ENCODE measurements around the gene MAD1L1. TPM values are rescaled to one million over a fixed set of nuclear protein-coding genes. Genes with fewer than 3 reads are reported as not detected.

The MAD1L1 gene
- total and polyA plus RNA-seq, 2 donors (not counting 3 experiments of a cell fraction or from before 2014, with no cell fraction given): 34.1 to 42.3 TPM

- TF ChIP-seq JUN (IDR thresholded peaks at IDR 0.05; ENCODE audit: borderline replicate concordance, insufficient read depth, insufficient read length, low read depth) (no peak), GATA2 (IDR thresholded peaks at IDR 0.05; ENCODE audit: insufficient read depth, insufficient read length, low read depth, low read length) (no peak), FOS (IDR thresholded peaks at IDR 0.05; ENCODE audit: borderline replicate concordance, insufficient read depth, low read length) (no peak), MAX (IDR thresholded peaks at IDR 0.05; ENCODE audit: insufficient read depth, insufficient read length) (no peak), MYC (IDR thresholded peaks at IDR 0.05; ENCODE audit: low read depth, low read length) (no peak), POLR2AphosphoS5 (IDR thresholded peaks at IDR 0.05; ENCODE audit: insufficient read depth, low read depth, low read length) (no peak), POLR2A (IDR thresholded peaks at IDR 0.05; ENCODE audit: low read depth, low read length) (no peak), EZH2 (IDR thresholded peaks at IDR 0.05; ENCODE audit: borderline replicate concordance, low read depth, low read length, severe bottlenecking) (no peak), CTCF (IDR thresholded peaks at IDR 0.05; ENCODE audit: extremely low read depth in 1 of 2, insufficient read depth in 1 of 2, low read depth in 1 of 2, low read length in 2 of 2) (no peak)
- H3K4me2 ChIP-seq (ENCODE audit: insufficient read depth, low read length): no peak overlapping the region
- no peaks in the 10 kb centered on the region for H3K79me2 ChIP-seq (ENCODE audit: control insufficient read depth, insufficient read depth, low read length)
- H3K36me3 ChIP-seq (ENCODE audit: control insufficient read depth in 2 of 2, extremely low read depth in 1 of 2, insufficient read depth in 2 of 2, low read length in 2 of 2): peaks cover 3 to 24% of the 10 kb centered on the region in 2 experiments
- H3K4me3 ChIP-seq (replicated peaks in 1 of 3; ENCODE audit: insufficient read depth in 1 of 3, low read depth in 1 of 3, low read length in 3 of 3): no peak overlapping the region
- no peaks in the 10 kb centered on the region for H3K9me3 ChIP-seq (replicated peaks; ENCODE audit: control insufficient read depth, insufficient read depth, low read length)
- H4K20me1 ChIP-seq (replicated peaks; ENCODE audit: control insufficient read depth, extremely low read depth, insufficient read depth, low read length): no peaks in the 10 kb centered on the region
- H3K9ac ChIP-seq (replicated peaks; ENCODE audit: extremely low read depth, insufficient read depth, low read length): no peak overlapping the region
- BruUV-seq (replicated peaks): no TSS peak
- no peaks in the 10 kb centered on the region for H3K4me1 ChIP-seq (ENCODE audit: control insufficient read depth, extremely low read depth, insufficient read depth, low read length)
- no peaks in the 10 kb centered on the region for H3K9me1 ChIP-seq (replicated peaks; ENCODE audit: control insufficient read depth, extremely low read depth, insufficient read depth, low read length)
- intact Hi-C loops (cut with micrococcal nuclease): no loop called here
- H2AFZ ChIP-seq (ENCODE audit: low read depth, low read length): no peak overlapping the region
- ChIA-PET CTCF (interaction anchor here (1.6 to 1.8 kb wide), 2 partner anchors 137 to 632 kb away, joined by 15 to 25 read pairs; no protein-coding TSS in a partner anchor), POLR2A (no interaction called here)
- H3K27me3 ChIP-seq (ENCODE audit: control insufficient read depth in 2 of 2, insufficient read depth in 2 of 2, low read length in 2 of 2): no peaks in the 10 kb centered on the region
- no peak for DNase-seq (ENCODE audit: low read depth, low spot score)
- no peak overlapping the region for H3K27ac ChIP-seq (ENCODE audit: insufficient read depth, low read depth, low read length)
- dilution Hi-C loops (cut with MboI; ENCODE audit: extremely low pct_ligation_motif_present, low sequenced_read_pairs): no loop called here
- FAIRE-seq: no peak
Measured at GRCh38 chr7:2210551-2211258, 22.0 kb downstream of the MAD1L1 start.
